Activated T-cell treated with anti-CD3 and anti-CD28 coated beads, Interleukin-2, amount 50 U/mL, for 72 hours (primary cell): ENCODE data around the gene OR2T4. TPM values are rescaled to one million over a fixed set of nuclear protein-coding genes. Genes with fewer than 3 reads are reported as not detected.
A peak's percentile ranks its signal among the peaks of the same experiment; 100 is the strongest.

ENCODE experiments used
- ATAC-seq, 2 donors: fragments of 150-1000 bp; cut with Tn5 transposase; replicated peaks in 1 of 2; 2 replicates each; pipeline ENCODE4 v1.10.0; 2021; ENCODE audit warnings: moderate library complexity in 2 of 2, mild to moderate bottlenecking in 1 of 2
- DNase-seq, 2 donors: peaks; one replicate each; pipeline ENCODE4 v3.0.0; 2021 to 2022; ENCODE audit warnings: mixed read lengths in 1 of 2
- H3K27ac Mint-ChIP-seq: one replicate; pipeline ENCODE4 v1.8.0; 2022; ENCODE audit warnings: mild to moderate bottlenecking, moderate library complexity, mixed read lengths
- H3K27me3 Mint-ChIP-seq: one replicate; pipeline ENCODE4 v1.8.0; 2022; ENCODE audit warnings: low read depth, mixed read lengths
- H3K36me3 Mint-ChIP-seq, 2 donors: one replicate each; pipeline ENCODE4 v1.8.0; 2022; ENCODE audit warnings: mixed read lengths in 2 of 2, mild to moderate bottlenecking in 1 of 2; ENCODE audit not compliant: insufficient read depth in 2 of 2
- H3K4me1 Mint-ChIP-seq: one replicate; pipeline ENCODE4 v1.8.0; 2022; ENCODE audit warnings: low read depth, mixed read lengths
- H3K4me3 Mint-ChIP-seq, 2 donors: one replicate each; pipeline ENCODE4 v1.8.0; 2022; ENCODE audit warnings: mild to moderate bottlenecking in 2 of 2, mixed read lengths in 2 of 2, moderate library complexity in 2 of 2
- H3K9me3 Mint-ChIP-seq, 2 donors: one replicate each; pipeline ENCODE4 v1.8.0; 2022; ENCODE audit warnings: mixed read lengths in 2 of 2
- total RNA-seq, 2 donors: library from RNA; stranded (reverse); gene quantifications; one replicate each; pipeline ENCODE4 v1.2.3, GENCODE V29; 2022

OR2T4 gene, protein sequence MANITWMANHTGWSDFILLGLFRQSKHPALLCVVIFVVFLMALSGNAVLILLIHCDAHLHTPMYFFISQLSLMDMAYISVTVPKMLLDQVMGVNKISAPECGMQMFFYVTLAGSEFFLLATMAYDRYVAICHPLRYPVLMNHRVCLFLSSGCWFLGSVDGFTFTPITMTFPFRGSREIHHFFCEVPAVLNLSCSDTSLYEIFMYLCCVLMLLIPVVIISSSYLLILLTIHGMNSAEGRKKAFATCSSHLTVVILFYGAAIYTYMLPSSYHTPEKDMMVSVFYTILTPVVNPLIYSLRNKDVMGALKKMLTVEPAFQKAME
- not detected for total RNA-seq

DNA sequence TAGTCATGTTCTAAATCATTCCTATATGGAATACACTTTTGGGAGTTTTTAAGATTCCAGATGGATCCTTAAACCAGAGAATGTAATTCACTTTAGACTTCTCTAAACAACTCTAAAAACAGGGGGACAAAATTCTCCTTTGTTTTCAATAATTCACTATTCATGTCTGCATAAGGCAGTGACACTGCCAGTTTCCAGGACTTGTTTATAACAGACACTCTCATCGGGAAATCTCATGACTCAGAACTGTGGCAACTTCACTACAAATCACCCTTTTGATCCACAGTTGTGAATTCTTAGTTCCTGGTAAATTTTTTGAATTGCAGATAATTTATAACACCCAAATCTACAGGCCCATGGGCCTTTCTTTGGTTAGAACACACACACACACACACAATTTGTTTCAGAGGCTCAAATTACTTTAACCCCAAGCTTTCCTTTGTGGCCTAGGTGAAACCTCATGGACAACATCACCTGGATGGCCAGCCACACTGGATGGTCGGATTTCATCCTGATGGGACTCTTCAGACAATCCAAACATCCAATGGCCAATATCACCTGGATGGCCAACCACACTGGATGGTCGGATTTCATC lies at the start of gene OR2T4:
TSS of gene OR2T4 (plus strand) at position 545 of the 595 bp plus-strand sequence. CDS start at position 545, 0 bp downstream.
- no peak for DNase-seq
- ATAC-seq = no peak
- Mint-ChIP-seq H3K4me3 (no peak within 1 kb of the TSS), H3K27me3 (no peaks in the 10 kb centered on the region), H3K4me1 (no peaks in the 10 kb centered on the region), H3K27ac (no peak within 1 kb of the TSS), H3K9me3 (no peaks in the 10 kb centered on the region), H3K36me3 (no peaks in the 10 kb centered on the region)

DNA sequence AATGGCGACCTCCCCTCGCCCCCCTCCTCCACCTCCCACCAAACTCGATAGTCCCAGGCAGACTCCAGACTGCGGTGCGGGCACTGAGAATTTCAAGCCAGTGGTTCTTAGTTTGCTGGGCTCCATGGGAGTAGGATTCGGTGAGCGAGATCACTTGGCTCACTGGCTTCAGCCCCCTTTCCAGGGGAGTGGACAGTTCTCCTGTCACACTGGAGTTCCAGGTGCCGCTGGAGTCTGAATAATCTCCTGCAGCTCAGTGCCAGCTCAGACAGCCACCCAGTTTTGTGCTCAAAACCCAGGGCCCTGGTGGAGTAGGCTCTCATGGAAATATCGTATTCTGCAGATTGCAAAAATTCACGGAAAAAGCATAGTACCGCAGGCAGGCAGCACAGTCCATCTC lies 44.7 kb upstream of the OR2T4 start:
- H3K4me3 Mint-ChIP-seq = no peak overlapping the region
- no peaks in the 10 kb centered on the region for H3K27me3 Mint-ChIP-seq
- ATAC-seq (no peak), DNase-seq (no peak)
- peaks cover 18% of the 10 kb centered on the region in 2 donors for H3K9me3 Mint-ChIP-seq
- peaks cover 3 to 4% of the 10 kb centered on the region in 2 donors for H3K36me3 Mint-ChIP-seq
- H3K27ac Mint-ChIP-seq = no peak overlapping the region
- H3K4me1 Mint-ChIP-seq = no peaks in the 10 kb centered on the region

DNA sequence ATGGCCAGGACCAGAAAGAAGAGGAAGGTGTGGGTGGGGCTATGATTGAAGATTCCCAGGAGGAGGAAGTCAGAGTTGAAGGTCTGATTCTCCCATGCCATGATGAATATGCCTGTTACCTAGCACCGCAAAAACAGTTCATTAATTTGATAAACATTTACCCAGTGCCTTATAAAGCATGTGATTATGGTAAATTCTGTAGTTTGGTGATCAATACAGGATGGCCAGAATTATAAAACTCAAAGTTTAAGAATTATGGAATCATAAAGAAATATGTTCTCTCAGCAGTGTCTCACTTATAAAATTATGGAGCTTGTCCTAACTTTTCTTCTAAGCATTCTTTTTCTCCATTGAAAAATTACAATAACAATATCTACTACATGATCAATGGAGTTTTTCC lies 37.0 kb upstream of the OR2T4 start, which contains the start of gene OR2M7:
TSS of gene OR2M7 (minus strand) at position 101 of the 400 bp plus-strand sequence. CDS start at position 101, 0 bp downstream.
- ATAC-seq (no peak), DNase-seq (no peak)
- peaks cover 5% of the 10 kb centered on the region for H3K27me3 Mint-ChIP-seq
- no peaks in the 10 kb centered on the region for H3K4me1 Mint-ChIP-seq
- peaks cover 0 to 4% of the 10 kb centered on the region in 2 donors for H3K9me3 Mint-ChIP-seq
- no peaks in the 10 kb centered on the region for H3K36me3 Mint-ChIP-seq
- H3K4me3 Mint-ChIP-seq = no peak within 1 kb of the TSS
- H3K27ac Mint-ChIP-seq = no peak within 1 kb of the TSS

DNA sequence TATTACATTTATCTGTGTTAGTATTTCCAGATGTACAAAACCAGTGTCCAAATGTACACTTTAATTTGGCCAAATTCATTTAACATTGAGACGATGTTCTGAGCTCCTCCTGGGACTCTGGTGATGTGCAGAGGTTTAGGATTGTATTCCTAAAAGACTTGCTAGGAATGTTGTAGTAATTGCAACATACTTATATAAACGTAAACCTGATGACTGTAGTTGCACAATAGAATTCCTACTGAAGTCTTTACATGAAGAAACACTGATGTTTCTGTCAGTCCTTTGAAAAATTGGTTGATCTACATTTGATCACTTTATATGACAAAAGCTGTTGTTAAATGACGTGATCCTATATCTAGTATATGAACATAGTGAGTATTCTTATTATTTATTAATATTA lies 18.0 kb upstream of the OR2T4 start:
- DNase-seq (no peak), ATAC-seq (no peak)
- H3K9me3 Mint-ChIP-seq = no peaks in the 10 kb centered on the region
- H3K4me3 Mint-ChIP-seq = no peak overlapping the region
- H3K36me3 Mint-ChIP-seq = no peaks in the 10 kb centered on the region
- no peaks in the 10 kb centered on the region for H3K4me1 Mint-ChIP-seq
- peaks cover under 1% of the 10 kb centered on the region for H3K27me3 Mint-ChIP-seq
- H3K27ac Mint-ChIP-seq = no peak overlapping the region

DNA sequence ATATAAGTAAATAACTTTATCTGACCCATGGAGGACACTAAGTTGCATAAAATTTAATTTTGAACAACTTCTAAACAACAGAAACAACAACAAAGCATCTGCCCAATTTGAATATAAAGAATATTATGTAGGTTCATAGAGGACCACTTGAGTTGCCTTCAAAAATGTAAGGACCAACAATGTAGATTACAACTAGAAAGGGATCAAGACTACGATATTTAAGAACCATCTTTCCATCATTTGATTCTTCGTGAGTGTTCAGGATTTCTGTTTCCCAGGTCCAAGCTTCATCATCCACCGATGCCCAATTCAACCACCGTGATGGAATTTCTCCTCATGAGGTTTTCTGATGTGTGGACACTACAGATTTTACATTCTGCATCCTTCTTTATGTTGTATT lies 13.0 kb upstream of the OR2T4 start, which contains the start of gene OR14C36:
TSS of gene OR14C36 (plus strand) at position 301 of the 400 bp plus-strand sequence. CDS start at position 301, 0 bp downstream.
- H3K4me1 Mint-ChIP-seq = no peaks in the 10 kb centered on the region
- no peaks in the 10 kb centered on the region for H3K36me3 Mint-ChIP-seq
- no peak within 1 kb of the TSS for H3K4me3 Mint-ChIP-seq
- no peak within 1 kb of the TSS for H3K27ac Mint-ChIP-seq
- H3K27me3 Mint-ChIP-seq = peaks cover 11% of the 10 kb centered on the region
- DNase-seq (no peak), ATAC-seq (no peak)
- H3K9me3 Mint-ChIP-seq = no peaks in the 10 kb centered on the region

DNA sequence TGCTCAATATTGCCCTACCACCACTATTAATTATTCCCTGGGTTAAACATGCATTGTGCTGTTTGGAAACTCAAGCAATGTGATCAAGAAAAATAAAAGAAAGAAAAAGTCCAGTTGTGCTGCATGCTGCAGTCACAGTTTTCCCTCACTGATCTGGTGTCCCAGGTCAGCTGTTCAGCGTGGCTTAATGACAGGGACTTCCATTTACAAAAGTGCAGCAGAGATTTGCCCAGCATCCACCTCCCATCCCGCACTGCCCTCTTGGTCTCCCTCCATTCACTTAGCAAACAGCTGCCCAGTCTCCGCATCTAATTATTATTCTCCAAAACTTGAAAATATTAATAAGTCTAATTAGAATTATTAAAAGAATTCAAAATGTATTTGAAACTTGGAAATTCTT lies 2.0 kb upstream of the OR2T4 start:
- no peaks in the 10 kb centered on the region for H3K36me3 Mint-ChIP-seq
- no peaks in the 10 kb centered on the region for H3K27me3 Mint-ChIP-seq
- H3K4me3 Mint-ChIP-seq = no peak overlapping the region
- ATAC-seq = no peak
- no peak for DNase-seq
- H3K4me1 Mint-ChIP-seq = no peaks in the 10 kb centered on the region
- H3K27ac Mint-ChIP-seq = no peak overlapping the region
- no peaks in the 10 kb centered on the region for H3K9me3 Mint-ChIP-seq

DNA sequence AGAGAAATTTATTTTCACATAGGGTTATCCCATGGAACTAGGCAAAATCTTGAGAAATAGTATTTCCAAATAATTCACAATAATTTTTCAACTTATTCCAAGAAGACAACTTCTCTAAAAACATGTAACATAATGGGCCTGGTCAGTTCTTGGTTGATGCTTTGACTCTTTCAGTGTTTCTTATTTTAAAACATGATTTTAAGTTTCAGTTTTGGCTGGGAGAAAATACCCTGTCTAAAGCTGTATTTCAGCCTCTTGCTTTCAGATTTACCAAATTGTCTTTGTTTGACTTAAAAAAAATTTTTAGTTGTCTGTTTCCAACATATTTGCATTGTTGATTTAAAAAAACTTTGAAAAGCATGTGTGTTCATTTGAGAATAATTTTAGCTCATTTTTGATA lies 5.1 kb downstream of the OR2T4 start:
- DNase-seq (no peak), ATAC-seq (no peak)
- no peaks in the 10 kb centered on the region for H3K4me1 Mint-ChIP-seq
- H3K9me3 Mint-ChIP-seq = no peaks in the 10 kb centered on the region
- H3K36me3 Mint-ChIP-seq = no peaks in the 10 kb centered on the region
- H3K27ac Mint-ChIP-seq = no peak overlapping the region
- H3K27me3 Mint-ChIP-seq = no peaks in the 10 kb centered on the region
- no peak overlapping the region for H3K4me3 Mint-ChIP-seq

DNA sequence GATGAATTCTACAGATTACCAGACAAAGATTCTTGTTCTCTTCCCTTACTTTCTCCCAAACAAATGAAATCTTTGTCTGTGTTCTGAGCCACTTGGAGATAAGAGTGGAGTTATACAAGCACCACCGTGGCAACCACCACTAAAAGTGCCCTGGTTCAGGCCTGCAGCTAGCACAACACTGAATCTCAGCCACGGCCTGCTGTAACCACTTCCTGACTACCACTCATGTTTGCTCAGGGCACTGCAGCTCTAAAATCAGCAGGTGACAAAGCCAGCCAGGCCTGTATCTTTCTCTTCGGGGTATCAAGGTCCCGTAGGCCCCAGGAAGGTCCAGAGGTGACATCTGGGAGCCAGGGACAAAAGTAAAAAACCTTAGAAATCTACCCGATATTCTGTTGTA lies 10.9 kb downstream of the OR2T4 start:
- H3K4me1 Mint-ChIP-seq = peaks cover 6% of the 10 kb centered on the region
- H3K27me3 Mint-ChIP-seq = no peaks in the 10 kb centered on the region
- no peaks in the 10 kb centered on the region for H3K9me3 Mint-ChIP-seq
- no peak overlapping the region for H3K27ac Mint-ChIP-seq
- DNase-seq (no peak), ATAC-seq (peak in 1 of 2 donors; percentile 67)
- no peak overlapping the region for H3K4me3 Mint-ChIP-seq
- no peaks in the 10 kb centered on the region for H3K36me3 Mint-ChIP-seq

DNA sequence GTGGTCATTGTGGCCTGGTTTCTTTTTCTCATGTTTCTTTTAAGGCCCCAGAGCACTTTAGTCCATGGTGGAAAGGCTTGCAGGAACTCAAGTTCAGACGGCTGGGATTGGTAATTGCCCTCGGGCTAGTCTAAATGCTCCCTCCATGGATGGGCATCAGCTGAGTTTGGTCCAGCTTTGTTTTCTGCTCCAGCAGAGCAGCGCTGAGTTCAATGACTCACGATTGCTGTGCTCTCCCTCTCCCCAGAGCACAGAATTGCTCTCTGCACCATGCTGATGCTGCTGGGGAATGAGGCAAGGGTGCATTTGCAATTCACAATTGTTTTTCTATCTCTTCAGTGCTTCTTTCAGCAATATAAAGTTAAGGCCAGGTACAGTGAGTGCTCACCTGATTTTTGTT lies 12.3 kb downstream of the OR2T4 start:
- H3K27me3 Mint-ChIP-seq = no peaks in the 10 kb centered on the region

DNA sequence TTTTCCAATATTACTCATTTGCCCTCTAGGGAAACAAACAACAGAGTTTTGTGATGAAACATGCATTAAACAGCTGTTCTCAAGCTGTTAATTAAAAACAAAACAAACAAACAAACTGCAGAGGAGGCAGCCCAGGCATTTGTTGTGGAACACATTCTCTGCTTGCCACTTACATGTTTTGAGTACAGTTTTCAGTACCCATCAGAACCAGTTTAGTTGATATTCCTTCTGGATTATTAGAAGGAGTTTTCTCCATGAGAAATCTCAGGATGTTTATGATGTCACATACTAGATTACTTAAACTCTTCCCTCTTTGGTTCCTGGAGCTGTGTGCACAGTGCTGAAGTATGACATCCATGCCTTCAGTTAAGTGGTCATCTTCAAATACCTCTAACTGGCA lies 14.0 kb downstream of the OR2T4 start, which contains the start of gene OR2T6:
TSS of gene OR2T6 (plus strand) at position 301 of the 400 bp plus-strand sequence. CDS start 11,863 bp downstream, outside the sequence.
- peaks cover 6% of the 10 kb centered on the region for H3K4me1 Mint-ChIP-seq
- H3K9me3 Mint-ChIP-seq = no peaks in the 10 kb centered on the region
- no peaks in the 10 kb centered on the region for H3K36me3 Mint-ChIP-seq
- no peak within 1 kb of the TSS for H3K27ac Mint-ChIP-seq
- no peak for ATAC-seq
- DNase-seq = no peak
- no peak within 1 kb of the TSS for H3K4me3 Mint-ChIP-seq
- H3K27me3 Mint-ChIP-seq = no peaks in the 10 kb centered on the region

More for the DNA sequence above, 12.3 kb downstream of the OR2T4 start:
- H3K36me3 Mint-ChIP-seq = no peaks in the 10 kb centered on the region
- ATAC-seq (no peak), DNase-seq (no peak)
- H3K4me3 Mint-ChIP-seq = no peak overlapping the region
- peaks cover 6% of the 10 kb centered on the region for H3K4me1 Mint-ChIP-seq
- H3K9me3 Mint-ChIP-seq = no peaks in the 10 kb centered on the region
- H3K27ac Mint-ChIP-seq = no peak overlapping the region

DNA sequence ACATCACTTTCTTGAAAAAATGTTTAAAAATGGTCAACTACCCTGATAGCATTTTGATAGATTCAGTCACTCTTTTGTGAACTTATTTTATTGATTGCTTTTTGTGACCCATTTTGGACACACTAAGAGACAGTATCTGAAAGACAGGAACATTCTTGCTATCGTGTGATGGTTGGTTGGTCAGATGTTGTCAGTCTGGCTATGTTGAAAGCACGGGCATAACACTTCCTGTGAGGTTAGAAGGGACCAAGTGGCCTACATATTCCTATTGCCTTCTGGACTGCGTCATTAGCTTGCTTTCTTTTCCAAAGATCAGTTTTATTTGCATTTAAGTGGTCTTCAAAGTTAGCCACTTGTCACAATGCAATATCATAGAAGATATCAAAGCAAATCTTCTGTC lies 15.5 kb downstream of the OR2T4 start:
- Mint-ChIP-seq H3K4me1 (peaks cover 6% of the 10 kb centered on the region), H3K4me3 (no peak overlapping the region), H3K9me3 (no peaks in the 10 kb centered on the region), H3K36me3 (no peaks in the 10 kb centered on the region), H3K27ac (no peak overlapping the region), H3K27me3 (no peaks in the 10 kb centered on the region)
- ATAC-seq (no peak), DNase-seq (no peak)

DNA sequence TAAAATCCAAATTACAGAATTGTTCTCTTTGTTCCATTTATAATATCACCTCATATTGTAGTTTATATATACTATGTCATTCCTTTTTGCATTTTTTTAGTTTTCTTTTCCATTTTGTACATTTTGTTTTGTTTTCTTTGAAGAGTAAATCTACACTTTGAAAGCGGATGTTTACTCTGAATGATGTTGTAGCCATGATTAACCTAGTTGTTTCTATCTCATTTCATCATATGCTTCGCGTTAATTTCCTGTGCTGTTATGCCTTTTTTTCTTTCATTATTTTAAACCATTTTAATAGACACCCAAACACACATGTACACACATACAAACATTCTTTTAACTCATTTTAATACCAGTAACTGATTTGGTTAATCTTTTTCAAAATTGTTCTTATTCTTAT lies 19.4 kb downstream of the OR2T4 start:
- DNase-seq = no peak
- H3K27ac Mint-ChIP-seq = no peak overlapping the region

DNA sequence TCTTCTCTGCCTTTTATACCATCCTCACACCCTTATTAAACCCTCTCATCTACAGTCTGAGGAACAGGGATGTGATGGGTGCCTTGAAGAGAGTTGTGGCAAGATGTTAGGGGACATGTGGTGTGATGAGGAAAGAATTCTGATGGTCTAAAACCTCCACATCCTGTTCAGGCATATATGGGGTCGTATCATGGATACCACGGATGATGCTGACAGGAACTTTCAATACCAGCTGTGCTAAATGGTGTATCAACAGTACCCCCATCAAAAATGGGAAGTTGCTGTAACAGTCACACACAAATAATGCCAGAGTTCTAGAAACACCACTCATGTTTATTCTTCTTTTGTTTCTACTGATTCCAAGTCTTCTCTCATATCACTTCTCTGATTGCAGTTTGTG lies 27.0 kb downstream of the OR2T4 start:
- DNase-seq (no peak), ATAC-seq (no peak)
- Mint-ChIP-seq H3K36me3 (no peaks in the 10 kb centered on the region), H3K4me3 (no peak overlapping the region), H3K27me3 (peaks cover 7% of the 10 kb centered on the region), H3K27ac (no peak overlapping the region), H3K9me3 (no peaks in the 10 kb centered on the region), H3K4me1 (no peaks in the 10 kb centered on the region)

More for the DNA sequence above, 19.4 kb downstream of the OR2T4 start:
- no peak overlapping the region for H3K4me3 Mint-ChIP-seq
- H3K27me3 Mint-ChIP-seq = no peaks in the 10 kb centered on the region
- no peaks in the 10 kb centered on the region for H3K9me3 Mint-ChIP-seq
- no peaks in the 10 kb centered on the region for H3K36me3 Mint-ChIP-seq
- no peak for ATAC-seq
- no peaks in the 10 kb centered on the region for H3K4me1 Mint-ChIP-seq
